HEK293 (cell line): ENCODE measurements around the gene CCDC87.

ENCODE experiments used
- BCL11B ChIP-seq: fragments of 450-650 bp; formaldehyde crosslinking; IDR thresholded peaks from 2 replicates; pipeline ENCODE4 v1.5.1; 2016; ENCODE audit warnings: low read depth, missing biosample characterization, missing genetic modification characterization
- HOXC10 ChIP-seq: sonication (generic); formaldehyde crosslinking; IDR thresholded peaks from 2 replicates; pipeline ENCODE4 v1.8.1; 2023; ENCODE audit warnings: mild to moderate bottlenecking, missing genetic modification reagents
- REPIN1 ChIP-seq: fragments of 450-650 bp; formaldehyde crosslinking; IDR thresholded peaks from 2 replicates; pipeline ENCODE4 v1.5.1; 2017; ENCODE audit warnings: missing biosample characterization, missing genetic modification characterization, low read depth
- SP3 ChIP-seq: fragments of 450-650 bp; formaldehyde crosslinking; IDR thresholded peaks from 2 replicates; pipeline ENCODE4 v1.5.1; 2016; ENCODE audit warnings: missing biosample characterization, missing genetic modification characterization
- ZBTB17 ChIP-seq: fragments of 450-650 bp; formaldehyde crosslinking; IDR thresholded peaks from 2 replicates; pipeline ENCODE4 v1.5.1; 2016; ENCODE audit warnings: missing biosample characterization, missing genetic modification characterization
- ZFP69B ChIP-seq: fragments of 450-650 bp; formaldehyde crosslinking; IDR thresholded peaks from 2 replicates; pipeline ENCODE4 v1.5.1; 2016; ENCODE audit warnings: missing biosample characterization, missing genetic modification characterization
- ZNF121 ChIP-seq: fragments of 450-650 bp; formaldehyde crosslinking; IDR thresholded peaks from 2 replicates; pipeline ENCODE4 v1.5.1; 2016; ENCODE audit warnings: missing biosample characterization, missing genetic modification characterization
- ZNF133 ChIP-seq: fragments of 450-650 bp; formaldehyde crosslinking; IDR thresholded peaks from 2 replicates; pipeline ENCODE4 v1.5.1; 2016; ENCODE audit warnings: missing biosample characterization, missing genetic modification characterization
- ZNF140 ChIP-seq: fragments of 450-650 bp; formaldehyde crosslinking; IDR thresholded peaks from 2 replicates; pipeline ENCODE4 v1.5.1; 2016; ENCODE audit warnings: missing biosample characterization, missing genetic modification characterization
- ZNF2 ChIP-seq: fragments of 450-650 bp; formaldehyde crosslinking; IDR thresholded peaks from 2 replicates; pipeline ENCODE4 v1.5.1; 2016; ENCODE audit warnings: missing biosample characterization, missing genetic modification characterization
- ZNF221 ChIP-seq: fragments of 450-650 bp; formaldehyde crosslinking; IDR thresholded peaks from 2 replicates; pipeline ENCODE4 v1.5.1; 2017; ENCODE audit warnings: missing biosample characterization, missing genetic modification characterization, borderline replicate concordance
- ZNF26 ChIP-seq: fragments of 450-650 bp; formaldehyde crosslinking; IDR thresholded peaks from 2 replicates; pipeline ENCODE4 v1.5.1; 2016; ENCODE audit warnings: missing biosample characterization, missing genetic modification characterization
- ZNF426 ChIP-seq: fragments of 450-650 bp; formaldehyde crosslinking; IDR thresholded peaks from 2 replicates; pipeline ENCODE4 v1.5.1; 2017; ENCODE audit warnings: missing biosample characterization, missing genetic modification characterization, mild to moderate bottlenecking, inconsistent platforms, moderate library complexity
- ZNF521 ChIP-seq: fragments of 450-650 bp; formaldehyde crosslinking; IDR thresholded peaks from 2 replicates; pipeline ENCODE4 v1.5.1; 2017; ENCODE audit warnings: missing biosample characterization, mild to moderate bottlenecking, missing genetic modification characterization
- ZNF544 ChIP-seq: fragments of 450-650 bp; formaldehyde crosslinking; IDR thresholded peaks from 2 replicates; pipeline ENCODE4 v1.5.0; 2017; ENCODE audit warnings: missing biosample characterization, missing genetic modification characterization
- ZNF555 ChIP-seq: fragments of 450-650 bp; formaldehyde crosslinking; conservative IDR thresholded peaks from 2 replicates; pipeline ENCODE4 v1.5.1; 2017; ENCODE audit warnings: missing biosample characterization, mild to moderate bottlenecking, missing genetic modification characterization, inconsistent platforms
- ZNF558 ChIP-seq: fragments of 450-650 bp; formaldehyde crosslinking; IDR thresholded peaks from 2 replicates; pipeline ENCODE4 v1.5.1; 2016; ENCODE audit warnings: missing biosample characterization, missing genetic modification characterization
- ZNF571 ChIP-seq: fragments of 450-650 bp; formaldehyde crosslinking; IDR thresholded peaks from 2 replicates; pipeline ENCODE4 v1.5.0; 2017; ENCODE audit warnings: missing biosample characterization, missing genetic modification characterization
- ZNF600 ChIP-seq: fragments of 450-650 bp; formaldehyde crosslinking; IDR thresholded peaks from 2 replicates; pipeline ENCODE4 v1.5.1; 2016; ENCODE audit warnings: missing biosample characterization, missing genetic modification characterization
- ZNF621 ChIP-seq: fragments of 450-650 bp; formaldehyde crosslinking; IDR thresholded peaks from 2 replicates; pipeline ENCODE4 v1.5.1; 2017; ENCODE audit warnings: missing biosample characterization, missing genetic modification characterization
- ZNF624 ChIP-seq: fragments of 450-650 bp; formaldehyde crosslinking; IDR thresholded peaks from 2 replicates; pipeline ENCODE4 v1.5.1; 2017; ENCODE audit warnings: missing biosample characterization, missing genetic modification characterization
- ZNF629 ChIP-seq: fragments of 450-650 bp; formaldehyde crosslinking; IDR thresholded peaks from 2 replicates; pipeline ENCODE4 v1.5.1; 2017; ENCODE audit warnings: missing biosample characterization, missing genetic modification characterization
- ZNF645 ChIP-seq: fragments of 450-650 bp; formaldehyde crosslinking; IDR thresholded peaks from 2 replicates; pipeline ENCODE4; 2016; ENCODE audit warnings: missing biosample characterization, missing genetic modification characterization
- ZNF791 ChIP-seq: fragments of 450-650 bp; formaldehyde crosslinking; IDR thresholded peaks from 2 replicates; pipeline ENCODE4 v1.5.1; 2016; ENCODE audit warnings: missing biosample characterization, missing genetic modification characterization
- TF ChIP-seq, protein P1 (sequence below): fragments of 450-650 bp; formaldehyde crosslinking; IDR thresholded peaks from 2 replicates; pipeline ENCODE4 v1.5.1; 2016; ENCODE audit warnings: missing biosample characterization, missing genetic modification characterization
- TF ChIP-seq, protein P2 (sequence below): fragments of 450-650 bp; formaldehyde crosslinking; IDR thresholded peaks from 2 replicates; pipeline ENCODE4 v1.5.1; 2016; ENCODE audit warnings: missing biosample characterization, missing genetic modification characterization
- TF ChIP-seq, protein P3 (sequence below): fragments of 450-650 bp; formaldehyde crosslinking; IDR thresholded peaks from 2 replicates; pipeline ENCODE4 v1.5.1; 2016; ENCODE audit warnings: missing biosample characterization, missing genetic modification characterization, borderline replicate concordance

Gene CCDC87

DNA sequence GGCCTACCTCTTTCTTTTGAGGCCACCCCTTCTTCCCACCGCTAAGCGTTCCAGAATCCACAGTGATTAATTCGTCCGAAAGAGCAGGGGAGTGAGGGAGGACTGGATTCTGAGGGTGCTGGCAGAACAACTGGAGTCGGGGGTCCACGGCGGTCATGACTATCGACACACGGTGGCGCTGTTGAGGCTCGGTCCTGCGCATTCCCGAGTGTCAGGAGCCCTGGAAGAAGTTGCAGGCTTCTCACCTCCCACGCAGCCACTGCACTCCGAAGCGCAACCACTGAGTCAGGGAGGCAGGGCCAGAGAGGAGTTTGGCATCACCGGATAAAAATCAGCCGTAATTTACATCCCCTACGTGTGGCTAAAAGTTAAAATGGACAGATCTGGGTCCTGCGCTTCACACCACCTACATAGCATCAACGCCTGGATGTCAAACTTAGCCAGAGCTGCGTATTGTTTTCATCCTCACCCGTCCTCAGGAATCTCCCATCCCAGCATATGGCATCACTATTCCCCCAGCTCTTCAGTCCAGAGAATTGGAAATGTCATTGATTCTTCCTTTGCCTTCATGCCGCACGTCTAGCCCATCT, 13.8 kb downstream of the CCDC87 start (continued):
- TF ChIP-seq, protein P1, sequence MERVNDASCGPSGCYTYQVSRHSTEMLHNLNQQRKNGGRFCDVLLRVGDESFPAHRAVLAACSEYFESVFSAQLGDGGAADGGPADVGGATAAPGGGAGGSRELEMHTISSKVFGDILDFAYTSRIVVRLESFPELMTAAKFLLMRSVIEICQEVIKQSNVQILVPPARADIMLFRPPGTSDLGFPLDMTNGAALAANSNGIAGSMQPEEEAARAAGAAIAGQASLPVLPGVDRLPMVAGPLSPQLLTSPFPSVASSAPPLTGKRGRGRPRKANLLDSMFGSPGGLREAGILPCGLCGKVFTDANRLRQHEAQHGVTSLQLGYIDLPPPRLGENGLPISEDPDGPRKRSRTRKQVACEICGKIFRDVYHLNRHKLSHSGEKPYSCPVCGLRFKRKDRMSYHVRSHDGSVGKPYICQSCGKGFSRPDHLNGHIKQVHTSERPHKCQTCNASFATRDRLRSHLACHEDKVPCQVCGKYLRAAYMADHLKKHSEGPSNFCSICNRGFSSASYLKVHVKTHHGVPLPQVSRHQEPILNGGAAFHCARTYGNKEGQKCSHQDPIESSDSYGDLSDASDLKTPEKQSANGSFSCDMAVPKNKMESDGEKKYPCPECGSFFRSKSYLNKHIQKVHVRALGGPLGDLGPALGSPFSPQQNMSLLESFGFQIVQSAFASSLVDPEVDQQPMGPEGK = no peak
- TF ChIP-seq SP3 (tag by site-specific recombination) = no peak
- TF ChIP-seq HOXC10 (CRISPR knock-in tag) = no peak
- TF ChIP-seq, protein P2, sequence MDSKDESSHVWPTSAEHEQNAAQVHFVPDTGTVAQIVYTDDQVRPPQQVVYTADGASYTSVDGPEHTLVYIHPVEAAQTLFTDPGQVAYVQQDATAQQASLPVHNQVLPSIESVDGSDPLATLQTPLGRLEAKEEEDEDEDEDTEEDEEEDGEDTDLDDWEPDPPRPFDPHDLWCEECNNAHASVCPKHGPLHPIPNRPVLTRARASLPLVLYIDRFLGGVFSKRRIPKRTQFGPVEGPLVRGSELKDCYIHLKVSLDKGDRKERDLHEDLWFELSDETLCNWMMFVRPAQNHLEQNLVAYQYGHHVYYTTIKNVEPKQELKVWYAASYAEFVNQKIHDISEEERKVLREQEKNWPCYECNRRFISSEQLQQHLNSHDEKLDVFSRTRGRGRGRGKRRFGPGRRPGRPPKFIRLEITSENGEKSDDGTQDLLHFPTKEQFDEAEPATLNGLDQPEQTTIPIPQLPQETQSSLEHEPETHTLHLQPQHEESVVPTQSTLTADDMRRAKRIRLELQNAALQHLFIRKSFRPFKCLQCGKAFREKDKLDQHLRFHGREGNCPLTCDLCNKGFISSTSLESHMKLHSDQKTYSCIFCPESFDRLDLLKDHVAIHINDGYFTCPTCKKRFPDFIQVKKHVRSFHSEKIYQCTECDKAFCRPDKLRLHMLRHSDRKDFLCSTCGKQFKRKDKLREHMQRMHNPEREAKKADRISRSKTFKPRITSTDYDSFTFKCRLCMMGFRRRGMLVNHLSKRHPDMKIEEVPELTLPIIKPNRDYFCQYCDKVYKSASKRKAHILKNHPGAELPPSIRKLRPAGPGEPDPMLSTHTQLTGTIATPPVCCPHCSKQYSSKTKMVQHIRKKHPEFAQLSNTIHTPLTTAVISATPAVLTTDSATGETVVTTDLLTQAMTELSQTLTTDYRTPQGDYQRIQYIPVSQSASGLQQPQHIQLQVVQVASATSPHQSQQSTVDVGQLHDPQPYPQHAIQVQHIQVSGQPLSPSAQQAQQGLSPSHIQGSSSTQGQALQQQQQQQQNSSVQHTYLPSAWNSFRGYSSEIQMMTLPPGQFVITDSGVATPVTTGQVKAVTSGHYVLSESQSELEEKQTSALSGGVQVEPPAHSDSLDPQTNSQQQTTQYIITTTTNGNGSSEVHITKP = peak; percentile 56
- 0 out of 2 replicates have a peak, but pooled peaks have one; percentile 23 for TF ChIP-seq ZBTB17 (tag by site-specific recombination)
- peak; percentile 85 for TF ChIP-seq ZNF2 (tag by site-specific recombination)
- no peak for TF ChIP-seq BCL11B (tag by site-specific recombination)
- no peak for TF ChIP-seq ZNF645
- no peak for TF ChIP-seq ZNF426 (tag by site-specific recombination)
- no peak for TF ChIP-seq ZNF558
- TF ChIP-seq ZNF600 (tag by site-specific recombination) = peak; percentile 61
- no peak for TF ChIP-seq ZNF221 (tag by site-specific recombination)
- no peak for TF ChIP-seq ZNF555 (tag by site-specific recombination)
- TF ChIP-seq ZNF26 = no peak
- TF ChIP-seq, protein P3, sequence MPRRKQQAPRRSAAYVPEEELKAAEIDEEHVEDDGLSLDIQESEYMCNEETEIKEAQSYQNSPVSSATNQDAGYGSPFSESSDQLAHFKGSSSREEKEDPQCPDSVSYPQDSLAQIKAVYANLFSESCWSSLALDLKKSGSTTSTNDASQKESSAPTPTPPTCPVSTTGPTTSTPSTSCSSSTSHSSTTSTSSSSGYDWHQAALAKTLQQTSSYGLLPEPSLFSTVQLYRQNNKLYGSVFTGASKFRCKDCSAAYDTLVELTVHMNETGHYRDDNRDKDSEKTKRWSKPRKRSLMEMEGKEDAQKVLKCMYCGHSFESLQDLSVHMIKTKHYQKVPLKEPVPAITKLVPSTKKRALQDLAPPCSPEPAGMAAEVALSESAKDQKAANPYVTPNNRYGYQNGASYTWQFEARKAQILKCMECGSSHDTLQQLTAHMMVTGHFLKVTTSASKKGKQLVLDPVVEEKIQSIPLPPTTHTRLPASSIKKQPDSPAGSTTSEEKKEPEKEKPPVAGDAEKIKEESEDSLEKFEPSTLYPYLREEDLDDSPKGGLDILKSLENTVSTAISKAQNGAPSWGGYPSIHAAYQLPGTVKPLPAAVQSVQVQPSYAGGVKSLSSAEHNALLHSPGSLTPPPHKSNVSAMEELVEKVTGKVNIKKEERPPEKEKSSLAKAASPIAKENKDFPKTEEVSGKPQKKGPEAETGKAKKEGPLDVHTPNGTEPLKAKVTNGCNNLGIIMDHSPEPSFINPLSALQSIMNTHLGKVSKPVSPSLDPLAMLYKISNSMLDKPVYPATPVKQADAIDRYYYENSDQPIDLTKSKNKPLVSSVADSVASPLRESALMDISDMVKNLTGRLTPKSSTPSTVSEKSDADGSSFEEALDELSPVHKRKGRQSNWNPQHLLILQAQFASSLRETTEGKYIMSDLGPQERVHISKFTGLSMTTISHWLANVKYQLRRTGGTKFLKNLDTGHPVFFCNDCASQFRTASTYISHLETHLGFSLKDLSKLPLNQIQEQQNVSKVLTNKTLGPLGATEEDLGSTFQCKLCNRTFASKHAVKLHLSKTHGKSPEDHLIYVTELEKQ (tag by site-specific recombination) = no peak
- TF ChIP-seq ZNF791 (tag by site-specific recombination) = no peak
- TF ChIP-seq ZNF621 = no peak
- TF ChIP-seq ZNF544 (tag by site-specific recombination) = no peak
- TF ChIP-seq ZNF624 (tag by site-specific recombination) = no peak
- TF ChIP-seq ZNF571 = no peak
- TF ChIP-seq ZNF629 (tag by site-specific recombination) = no peak
- no peak for TF ChIP-seq ZNF140 (tag by site-specific recombination)
- TF ChIP-seq ZFP69B (tag by site-specific recombination) = no peak
- TF ChIP-seq ZNF521 (tag by site-specific recombination) = no peak
- TF ChIP-seq ZNF121 (tag by site-specific recombination) = no peak
- TF ChIP-seq ZNF133 (tag by site-specific recombination) = no peak
- no peak for TF ChIP-seq REPIN1 (tag by site-specific recombination)
